Measurements from ENCODE around the gene PIK3CA. TPM values are rescaled to one million over a fixed set of nuclear protein-coding genes. Genes with fewer than 3 reads are reported as not detected.

PIK3CA gene
- total and polyA plus RNA-seq, 10 of the 15 experiments (the other 5 are each of a cell fraction or from before 2014, with no cell fraction given) = 3.0 to 18.6 (median 9.0) TPM

GRCh38 chr3:179264449-179264848, 116.3 kb downstream of the PIK3CA start:
- ATAC-seq = no peak
- SMC1A ChIA-PET (ENCODE audit: uncharacterized antibody, unreplicated experiment) = no interaction called here
- H3K36me3 ChIP-seq (ENCODE audit: control insufficient read depth in 2 of 2, insufficient read depth in 2 of 2, low read length in 1 of 2) = no peaks in the 10 kb centered on the region
- H2AFZ ChIP-seq (ENCODE audit: control insufficient read depth, low read depth, low read length) = no peak overlapping the region
- H4K20me1 ChIP-seq (ENCODE audit: control insufficient read depth, insufficient read depth) = no peaks in the 10 kb centered on the region
- H3K27ac ChIP-seq (ENCODE audit: control insufficient read depth, insufficient read depth) = no peak overlapping the region
- H3K9me3 ChIP-seq (replicated peaks; ENCODE audit: control insufficient read depth, insufficient read depth, low read length) = no peaks in the 10 kb centered on the region; the same call in 2 of the 3 replicates
- POLR2A ChIA-PET = no interaction called here
- H3K79me2 ChIP-seq (ENCODE audit: control insufficient read depth, insufficient read depth, low read length) = no peaks in the 10 kb centered on the region
- no peak overlapping the region for H3K9ac ChIP-seq (ENCODE audit: control insufficient read depth, insufficient read depth, low read length)
- RAD21 ChIA-PET (ENCODE audit: unreplicated experiment) = no interaction called here
- TF ChIP-seq BHLHE40 (IDR thresholded peaks at IDR 0.05; ENCODE audit: borderline replicate concordance in 1 of 2, low read depth in 2 of 2, low read length in 1 of 2) = no peak
- TF ChIP-seq CHD2 (IDR thresholded peaks at IDR 0.05; ENCODE audit: borderline replicate concordance, low read depth, low read length) = no peak
- TF ChIP-seq ZNF207 (IDR thresholded peaks at IDR 0.05; ENCODE audit: borderline replicate concordance) = no peak
- no peak for TF ChIP-seq JUND (IDR thresholded peaks at IDR 0.05; ENCODE audit: low read depth, low read length)
- TF ChIP-seq SUZ12 (IDR thresholded peaks at IDR 0.05; ENCODE audit: unreplicated experiment) = no peak
- no peak for TF ChIP-seq KDM1A (IDR thresholded peaks at IDR 0.05; ENCODE audit: borderline replicate concordance)
- no peak for TF ChIP-seq KLF5 (IDR thresholded peaks at IDR 0.05; ENCODE audit: partially characterized antibody)
- TF ChIP-seq NFXL1 (IDR thresholded peaks at IDR 0.05; ENCODE audit: borderline replicate concordance) = no peak
- TF ChIP-seq PBX3 (IDR thresholded peaks at IDR 0.05; ENCODE audit: insufficient replicate concordance, low read depth, low read length) = no peak
- TF ChIP-seq BRCA1 (IDR thresholded peaks at IDR 0.05; ENCODE audit: low read depth, low read length) = no peak
- DNase-seq (ENCODE audit: low read depth, low spot score) = no peak
- H3K27me3 ChIP-seq (replicated peaks in 1 of 2; ENCODE audit: control insufficient read depth in 2 of 2, insufficient read depth in 2 of 2, low read length in 1 of 2) = no peaks in the 10 kb centered on the region; a peak in 1 of 4 replicates
- no TSS peak for BruUV-seq (replicated peaks)
- 57% methylated on average over 4 of the region's 4 CpGs for WGBS (ENCODE audit: insufficient coverage, insufficient replicate concordance, low lambda C conversion rate, missing lambda C conversion rate)
- H3K4me2 ChIP-seq (ENCODE audit: control insufficient read depth, insufficient read depth) = no peak overlapping the region
- peaks cover 10% of the 10 kb centered on the region; the same call in 1 of the 2 replicates for H3K4me1 ChIP-seq (ENCODE audit: control insufficient read depth, insufficient read depth, low read length)
- in situ Hi-C loops (cut with MboI) = no loop called here
- no peak for FAIRE-seq
- intact Hi-C loops (cut with micrococcal nuclease; ENCODE audit: unreplicated experiment) = loop anchor here (5.0 kb wide), 2 partner anchors 53 to 117 kb away; partner anchors contain the start of gene PIK3CA
- H3K4me3 ChIP-seq = no peak overlapping the region
- CTCF ChIA-PET = no interaction called here

Measured in GM12878 (cell line).